Skeletal muscle cell (primary cell): Measurements from ENCODE around the gene ADAMTS18.
"Not testable (repeated sequence)": the region's sequence is repeated elsewhere in the genome, so short reads cannot be mapped to it uniquely, and the experiment has no call there.

Source experiments
- DNase-seq: peaks from one replicate; pipeline ENCODE4 v3.0.0-alpha.2; 2010; ENCODE audit warnings: low read depth
- H3K4me3 ChIP-seq: 2 replicates; pipeline ENCODE4 v1.5.1; 2011; ENCODE audit warnings: low read depth, mild to moderate bottlenecking, control low read depth, low read length, moderate library complexity

The ADAMTS18 gene

GRCh38 chr16:77434530-77435271 is at the start of gene ADAMTS18:
ADAMTS18 (minus strand) TSS chr16:77435034; CDS start chr16:77434695, 339 bp downstream.
- H3K4me3 ChIP-seq, result no peak within 1 kb of the TSS

GRCh38 chr16:77480681-77481315 is 46.0 kb upstream of the ADAMTS18 start:
- no peak for DNase-seq
- no peak overlapping the region for H3K4me3 ChIP-seq

More at GRCh38 chr16:77434530-77435271, at the start of gene ADAMTS18:
- no peak for DNase-seq

- no peak for DNase-seq
- no peak overlapping the region for H3K4me3 ChIP-seq
These were observed 37.4 kb upstream of the ADAMTS18 start for GRCh38 chr16:77472262-77472661.

- DNase-seq, result no peak
- no peak overlapping the region for H3K4me3 ChIP-seq
These were observed 36.0 kb upstream of the ADAMTS18 start for GRCh38 chr16:77470851-77471250.

GRCh38 chr16:77469634-77470033 is 34.8 kb upstream of the ADAMTS18 start:
- no peak for DNase-seq
- no peak overlapping the region for H3K4me3 ChIP-seq

GRCh38 chr16:77468831-77469230 is 34.0 kb upstream of the ADAMTS18 start:
- no peak overlapping the region for H3K4me3 ChIP-seq
- DNase-seq, result no peak

GRCh38 chr16:77467821-77468335 is 33.0 kb upstream of the ADAMTS18 start:
- no peak for DNase-seq
- H3K4me3 ChIP-seq, result no peak overlapping the region

GRCh38 chr16:77463659-77464058 is 28.8 kb upstream of the ADAMTS18 start:
- H3K4me3 ChIP-seq, DNase-seq: not testable (repeated sequence)

- DNase-seq, result no peak
- H3K4me3 ChIP-seq, result no peak overlapping the region
These were observed 28.1 kb upstream of the ADAMTS18 start for GRCh38 chr16:77462894-77463293.

- DNase-seq, result no peak
- no peak overlapping the region for H3K4me3 ChIP-seq
These were observed 24.9 kb upstream of the ADAMTS18 start for GRCh38 chr16:77459534-77460254.

- DNase-seq, result no peak
- no peak overlapping the region for H3K4me3 ChIP-seq
These were observed 22.2 kb upstream of the ADAMTS18 start for GRCh38 chr16:77457046-77457445.

GRCh38 chr16:77452243-77452642 is 17.4 kb upstream of the ADAMTS18 start:
- no peak overlapping the region for H3K4me3 ChIP-seq
- DNase-seq, result no peak

- DNase-seq, result no peak
- no peak overlapping the region for H3K4me3 ChIP-seq
These were observed 16.1 kb upstream of the ADAMTS18 start for GRCh38 chr16:77450790-77451487.

GRCh38 chr16:77449208-77449607 is 14.4 kb upstream of the ADAMTS18 start:
- DNase-seq, result no peak
- no peak overlapping the region for H3K4me3 ChIP-seq

GRCh38 chr16:77445324-77445723 is 10.5 kb upstream of the ADAMTS18 start:
- DNase-seq, result no peak
- H3K4me3 ChIP-seq, result no peak overlapping the region

GRCh38 chr16:77444147-77444460 is 9.3 kb upstream of the ADAMTS18 start:
- H3K4me3 ChIP-seq, result no peak overlapping the region
- DNase-seq, result no peak

GRCh38 chr16:77443357-77444146 is 8.7 kb upstream of the ADAMTS18 start:
- no peak for DNase-seq
- H3K4me3 ChIP-seq, result no peak overlapping the region

GRCh38 chr16:77442078-77442477 is 7.2 kb upstream of the ADAMTS18 start:
- no peak overlapping the region for H3K4me3 ChIP-seq
- no peak for DNase-seq

GRCh38 chr16:77439106-77439505 is 4.3 kb upstream of the ADAMTS18 start:
- no peak overlapping the region for H3K4me3 ChIP-seq
- DNase-seq, result no peak
